HG02763 (cell line): ENCODE results near the gene AP2A2.

Source experiments
- ATAC-seq: cut with Tn5 transposase; IDR thresholded peaks from one replicate; pipeline ENCODE4 v1.9.1; 2021; ENCODE audit warnings: mild to moderate bottlenecking, moderate library complexity; ENCODE audit not compliant: unreplicated experiment

The AP2A2 gene

GRCh38 chr11:1052133-1053011 is 126.7 kb downstream of the AP2A2 start:
- ATAC-seq = no peak

GRCh38 chr11:1053121-1053901 is 127.6 kb downstream of the AP2A2 start:
- no peak for ATAC-seq

GRCh38 chr11:1054143-1055108 is 128.8 kb downstream of the AP2A2 start:
- ATAC-seq = no peak

DNA sequence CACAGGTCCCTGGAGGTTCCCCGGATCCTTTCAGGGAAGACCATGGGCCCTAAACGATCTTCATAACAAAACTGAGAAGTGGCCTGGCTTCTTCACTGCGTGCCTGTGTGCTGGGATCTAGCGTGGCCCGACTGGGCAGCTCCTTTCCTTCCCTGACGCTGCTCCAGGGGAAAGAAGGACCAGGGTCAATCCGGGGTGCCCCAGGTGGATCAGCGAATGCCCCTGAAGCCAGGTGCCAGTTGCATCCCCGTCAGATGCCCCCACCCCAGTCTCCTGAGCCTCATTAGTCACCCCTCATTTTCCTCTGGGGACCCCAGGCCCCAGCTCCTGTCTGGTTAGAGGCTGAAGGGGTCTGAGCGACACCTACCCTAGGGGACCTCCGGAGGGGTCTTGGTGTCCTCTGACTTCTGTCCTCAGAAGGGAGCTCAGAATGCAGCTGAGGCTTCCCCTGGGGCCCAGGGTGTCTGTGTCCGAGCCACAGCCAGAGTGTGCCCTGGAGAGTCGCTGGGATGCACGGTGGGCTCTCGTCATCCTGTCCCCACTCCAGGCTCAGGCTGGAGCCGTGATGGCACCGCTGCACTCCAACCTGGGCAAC is 129.5 kb downstream of the AP2A2 start:
- ATAC-seq = no peak

DNA sequence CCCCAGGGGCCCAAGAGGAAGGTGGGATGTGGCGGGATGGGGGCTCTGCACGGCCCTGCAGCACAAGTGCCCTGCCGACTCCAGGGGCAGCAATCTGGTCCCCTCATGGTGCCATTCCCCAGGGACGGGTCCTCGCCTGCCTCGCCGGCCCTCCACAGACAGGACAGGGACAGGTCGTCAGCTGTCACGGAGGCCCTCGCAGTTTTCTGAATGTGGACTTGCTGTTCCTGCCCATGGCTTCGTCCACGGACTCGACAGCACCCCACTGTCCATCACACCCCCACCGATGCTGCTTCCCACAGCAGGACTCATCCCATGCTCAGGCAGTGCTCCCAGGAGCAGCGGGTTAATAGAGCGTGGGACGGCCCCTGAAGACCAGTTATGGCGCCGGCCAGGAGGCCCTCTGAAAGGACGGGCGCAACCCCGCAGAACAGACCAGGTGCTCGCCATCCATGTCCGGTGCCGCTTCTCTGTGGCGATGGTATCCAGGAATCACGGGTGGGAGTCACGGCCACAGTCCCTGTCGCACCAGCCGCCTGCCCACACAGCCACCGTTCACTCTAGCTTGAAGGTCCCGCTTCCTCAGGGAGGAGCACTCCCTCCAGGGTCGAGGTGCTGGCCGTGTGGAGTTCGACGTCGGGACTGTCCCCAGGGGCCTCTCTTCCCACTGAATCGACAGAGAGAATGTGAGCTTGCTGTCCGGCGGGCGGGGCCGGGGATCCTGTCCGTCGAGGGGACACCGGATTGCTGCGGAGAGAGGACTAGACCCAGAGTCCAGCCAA is 130.5 kb downstream of the AP2A2 start:
- ATAC-seq = no peak

DNA sequence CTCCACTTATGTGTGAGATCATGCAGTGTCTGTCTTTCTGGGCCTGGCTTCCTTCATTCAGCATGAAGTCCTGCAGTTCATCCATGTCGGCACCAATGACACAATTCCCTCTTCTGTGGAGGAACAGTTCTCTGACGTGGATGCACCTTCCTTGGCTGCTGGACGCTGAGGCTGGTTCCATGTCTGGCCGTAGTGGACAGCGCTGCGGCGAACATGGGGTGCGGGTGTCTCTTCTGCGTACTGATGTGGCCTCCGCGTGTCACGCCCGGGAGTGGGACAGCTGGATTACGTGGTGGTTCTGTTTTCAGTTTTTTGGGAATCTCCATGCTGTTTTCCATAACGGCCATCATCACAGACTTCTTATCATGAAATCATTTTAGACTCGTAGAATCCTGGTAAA is 132.1 kb downstream of the AP2A2 start:
- ATAC-seq = no peak

DNA sequence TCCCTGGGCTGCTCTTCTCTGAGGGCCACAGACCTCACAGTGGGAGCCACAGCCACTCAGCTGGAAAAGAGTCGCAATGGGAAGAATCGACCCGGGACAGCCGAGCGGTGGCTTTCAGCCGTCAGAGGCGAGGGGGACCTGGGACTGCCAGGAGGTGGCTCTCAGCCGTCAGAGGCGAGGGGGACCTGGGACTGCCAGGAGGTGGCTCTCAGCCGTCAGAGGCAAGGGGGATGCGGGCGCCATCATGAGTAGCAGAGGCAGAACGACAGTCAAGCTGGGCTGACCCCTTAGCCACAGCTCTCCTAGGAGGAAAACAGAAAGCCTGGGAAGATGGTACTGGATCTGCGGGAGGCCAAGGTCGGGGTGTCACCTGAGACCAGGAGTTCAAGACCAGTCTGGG is 134.1 kb downstream of the AP2A2 start:
- ATAC-seq = no peak

GRCh38 chr11:1060410-1060809 is 134.7 kb downstream of the AP2A2 start:
- ATAC-seq = no peak

DNA sequence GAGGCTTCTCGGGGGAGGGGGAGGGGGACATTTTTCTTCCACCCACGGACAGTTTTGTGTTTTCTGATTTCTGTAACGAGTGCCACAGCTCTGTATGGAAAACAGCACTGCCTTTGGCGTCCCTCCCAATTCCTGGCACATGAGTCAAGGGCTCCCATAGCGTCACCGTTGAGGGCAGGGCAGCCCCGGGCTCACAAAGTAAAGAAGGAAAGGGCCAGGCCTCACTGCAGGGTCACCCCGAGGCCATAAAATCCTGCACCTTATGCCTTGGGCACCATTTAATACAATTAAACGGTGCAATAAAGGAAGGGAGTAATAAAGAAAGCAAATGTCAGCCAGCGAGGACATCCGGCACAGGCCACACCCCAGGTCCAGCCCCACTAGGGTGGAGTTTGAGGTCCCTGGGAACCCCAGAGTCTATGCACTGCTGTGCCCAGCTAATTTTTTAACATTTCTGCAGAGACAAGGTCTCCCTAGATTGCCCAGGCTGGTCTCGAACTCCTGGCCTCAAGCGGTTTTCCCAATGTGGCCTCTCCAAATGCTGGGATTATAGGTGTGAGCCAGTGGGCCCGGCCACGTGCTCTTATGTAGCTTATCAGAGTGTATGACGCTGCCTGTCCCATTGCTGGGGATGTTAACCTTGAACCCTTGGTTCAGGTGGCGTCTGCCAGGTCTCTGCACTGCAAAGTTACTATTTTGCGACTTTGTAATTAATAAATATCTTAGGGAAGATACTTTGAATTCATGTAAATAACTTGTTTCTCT is 135.4 kb downstream of the AP2A2 start:
- no peak for ATAC-seq
